H9 (cell line): ENCODE data around the gene LPP. TPM values are rescaled to one million over a fixed set of nuclear protein-coding genes. Genes with fewer than 3 reads are reported as not detected.

ENCODE experiments used
- DNase-seq: peaks from one replicate; pipeline ENCODE4 v3.0.0-alpha.2; 2017
- H2AFZ ChIP-seq: one replicate; pipeline ENCODE4 v1.6.1; 2013; ENCODE audit warnings: mild to moderate bottlenecking, low read length, control low read depth, moderate library complexity
- H2AK5ac ChIP-seq: 2 replicates; pipeline ENCODE4 v1.6.1; 2013; ENCODE audit warnings: low read length, control low read depth, mixed read lengths; ENCODE audit not compliant: insufficient read length
- H2BK120ac ChIP-seq: one replicate; pipeline ENCODE4 v1.6.1; 2013; ENCODE audit warnings: low read depth, mild to moderate bottlenecking, low read length, control low read depth, inconsistent platforms; ENCODE audit not compliant: poor library complexity, severe bottlenecking
- H2BK12ac ChIP-seq: 2 replicates; pipeline ENCODE4 v1.6.1; 2013; ENCODE audit warnings: low read length, control low read depth, mixed read lengths, low read depth; ENCODE audit not compliant: insufficient read length
- H2BK15ac ChIP-seq: 2 replicates; pipeline ENCODE4 v1.6.1; 2013; ENCODE audit warnings: low read depth, low read length, control low read depth
- H2BK20ac ChIP-seq: one replicate; pipeline ENCODE4 v1.6.1; 2013; ENCODE audit warnings: low read depth, mild to moderate bottlenecking, low read length, control low read depth, inconsistent platforms; ENCODE audit not compliant: poor library complexity, severe bottlenecking
- H2BK5ac ChIP-seq: 2 replicates; pipeline ENCODE4 v1.6.1; 2013; ENCODE audit warnings: low read length, control low read depth, mixed read lengths; ENCODE audit not compliant: insufficient read length
- H3K14ac ChIP-seq: 2 replicates; pipeline ENCODE4 v1.6.1; 2013; ENCODE audit warnings: low read length, control low read depth; ENCODE audit not compliant: insufficient read depth
- H3K18ac ChIP-seq: 2 replicates; pipeline ENCODE4 v1.6.1; 2013; ENCODE audit warnings: low read depth, mild to moderate bottlenecking, mixed read lengths, low read length, control low read depth; ENCODE audit not compliant: insufficient read length
- H3K23ac ChIP-seq: 2 replicates; pipeline ENCODE4 v1.6.1; 2013; ENCODE audit warnings: low read length, control low read depth, mixed read lengths, low read depth; ENCODE audit not compliant: insufficient read length
- H3K23me2 ChIP-seq: 2 replicates; pipeline ENCODE4 v1.6.1; 2013; ENCODE audit warnings: low read depth, mild to moderate bottlenecking, mixed read lengths, low read length, control low read depth; ENCODE audit not compliant: insufficient read length, poor library complexity, severe bottlenecking
- H3K27ac ChIP-seq: 2 replicates; pipeline ENCODE4 v1.5.1; 2013; ENCODE audit warnings: low read length, control low read depth, mixed read lengths, low read depth; ENCODE audit not compliant: insufficient read length
- H3K27me3 ChIP-seq: 2 replicates; pipeline ENCODE4 v1.6.1; 2013; ENCODE audit warnings: low read length, control low read depth, inconsistent platforms; ENCODE audit not compliant: insufficient read depth
- H3K4ac ChIP-seq: 2 replicates; pipeline ENCODE4 v1.6.1; 2013; ENCODE audit warnings: low read depth, mild to moderate bottlenecking, control low read depth, inconsistent platforms, low read length, moderate library complexity
- H3K4me1 ChIP-seq: 2 replicates; pipeline ENCODE4 v1.6.1; 2013; ENCODE audit warnings: low read length, control low read depth, inconsistent platforms; ENCODE audit not compliant: insufficient read depth
- H3K4me2 ChIP-seq: 2 replicates; pipeline ENCODE4 v1.6.1; 2013; ENCODE audit warnings: low read length, control low read depth, mixed read lengths; ENCODE audit not compliant: insufficient read length, insufficient read depth
- H3K56ac ChIP-seq: 2 replicates; pipeline ENCODE4 v1.6.1; 2013; ENCODE audit warnings: low read depth, mild to moderate bottlenecking, mixed read lengths, low read length, control low read depth; ENCODE audit not compliant: insufficient read length
- H3K79me1 ChIP-seq: 2 replicates; pipeline ENCODE4 v1.6.1; 2013; ENCODE audit warnings: low read depth, mild to moderate bottlenecking, moderate library complexity, low read length, control low read depth, inconsistent platforms; ENCODE audit not compliant: insufficient read depth, poor library complexity, severe bottlenecking
- H3K79me2 ChIP-seq: 2 replicates; pipeline ENCODE4 v1.6.1; 2013; ENCODE audit warnings: low read length, control low read depth, inconsistent platforms; ENCODE audit not compliant: insufficient read depth
- H3K9ac ChIP-seq: 2 replicates; pipeline ENCODE4 v1.6.1; 2013; ENCODE audit warnings: low read length, control low read depth, mixed read lengths; ENCODE audit not compliant: insufficient read length; ENCODE audit errors: extremely low read depth
- H3K9me3 ChIP-seq: one replicate; pipeline ENCODE4 v1.6.1; 2013; ENCODE audit warnings: low read depth, low read length, inconsistent platforms; ENCODE audit not compliant: control insufficient read depth
- H3T11ph ChIP-seq: one replicate; pipeline ENCODE4 v1.6.1; 2013; ENCODE audit warnings: mild to moderate bottlenecking, low read length, control low read depth, inconsistent platforms
- H4K20me1 ChIP-seq: one replicate; pipeline ENCODE4 v1.6.1; 2013; ENCODE audit not compliant: control insufficient read depth, insufficient read length, insufficient read depth
- H4K5ac ChIP-seq: 2 replicates; pipeline ENCODE4 v1.6.1; 2013; ENCODE audit warnings: low read depth, mild to moderate bottlenecking, mixed read lengths, low read length, control low read depth; ENCODE audit not compliant: insufficient read length
- H4K8ac ChIP-seq: replicated peaks from 2 replicates; pipeline ENCODE4 v1.6.1; 2013; ENCODE audit warnings: low read length, control low read depth, mixed read lengths, low read depth; ENCODE audit not compliant: insufficient read length
- H4K91ac ChIP-seq: 2 replicates; pipeline ENCODE4 v1.6.1; 2013; ENCODE audit warnings: low read depth, mild to moderate bottlenecking, moderate library complexity, mixed read lengths, low read length, control low read depth; ENCODE audit not compliant: insufficient read length
- H3K27ac Mint-ChIP-seq, 3 experiments: 2 replicates in 2 of 3; 3 replicates in 1 of 3; pipeline ENCODE4 v1.8.0; 2020 to 2021; ENCODE audit warnings: mixed read lengths in 3 of 3, mild to moderate bottlenecking in 1 of 3, moderate library complexity in 1 of 3
- H3K27me3 Mint-ChIP-seq: 2 replicates; pipeline ENCODE4 v1.8.0; 2021; ENCODE audit warnings: low read depth, mild to moderate bottlenecking, moderate library complexity, mixed read lengths
- H3K36me3 Mint-ChIP-seq, 3 experiments: 2 replicates in 2 of 3; 3 replicates in 1 of 3; pipeline ENCODE4 v1.8.0; 2020 to 2021; ENCODE audit warnings: low read depth in 3 of 3, mixed read lengths in 3 of 3; ENCODE audit not compliant: insufficient read depth in 1 of 3
- H3K4me1 Mint-ChIP-seq, 2 experiments: 2 replicates each; pipeline ENCODE4 v1.8.0; 2020; ENCODE audit warnings: mixed read lengths in 2 of 2
- H3K4me3 Mint-ChIP-seq, 2 experiments: 2 replicates in 1 of 2; 3 replicates in 1 of 2; pipeline ENCODE4 v1.8.0; 2020 to 2021; ENCODE audit warnings: mild to moderate bottlenecking in 2 of 2, mixed read lengths in 2 of 2, moderate library complexity in 1 of 2
- H3K9me3 Mint-ChIP-seq, 2 experiments: 2 replicates in 1 of 2; 3 replicates in 1 of 2; pipeline ENCODE4 v1.8.0; 2020; ENCODE audit warnings: mild to moderate bottlenecking in 2 of 2, mixed read lengths in 2 of 2, moderate library complexity in 1 of 2
- WGBS: extraction: QIAGEN DNeasy Blood & Tissue Kit; methylation state at CpG from one replicate; pipeline ENCODE4 v1.1.7; 2013; ENCODE audit warnings: missing lambda C conversion rate, low lambda C conversion rate, mixed read lengths; ENCODE audit not compliant: insufficient read length; ENCODE audit errors: extremely low coverage; 5-methylcytosine and 5-hydroxymethylcytosine counted together
- total RNA-seq: library from RNA; stranded (reverse); gene quantifications from 2 replicates; pipeline ENCODE4 v1.2.1, GENCODE V29; 2021
- TF ChIP-seq, protein P1 (sequence below): fragments of 200-600 bp; sonication (generic); conservative IDR thresholded peaks from 3 replicates; pipeline ENCODE4 v1.8.0; 2021; ENCODE audit warnings: antibody characterized with exemption, mild to moderate bottlenecking

LPP gene
- total RNA-seq, 1 experiment from 2014 or later: 64.6 TPM

DNA sequence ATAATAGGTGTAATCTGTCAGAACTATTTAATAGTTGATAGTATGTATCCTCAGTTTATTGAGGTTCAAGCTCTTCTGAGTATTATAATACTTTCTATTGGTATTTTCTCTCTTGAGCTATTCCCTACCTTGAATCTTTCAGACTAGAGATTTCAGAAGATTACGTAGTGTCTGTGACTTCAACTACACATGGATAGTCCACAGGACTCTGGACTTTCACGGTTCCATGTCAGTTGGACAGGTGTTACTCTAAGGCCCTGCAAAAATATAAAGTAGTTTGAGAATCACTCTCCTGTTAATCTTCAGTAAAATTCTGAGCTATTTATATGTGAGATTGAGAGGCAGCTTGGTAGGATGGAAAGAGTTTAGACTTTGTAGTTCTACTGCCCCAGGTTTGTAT is 664.3 kb downstream of the LPP start:
- Histone ChIP-seq H3K79me1 (no peaks in the 10 kb centered on the region), H3K56ac (no peak overlapping the region), H2AK5ac (no peak overlapping the region), H2BK15ac (no peak overlapping the region), H2BK5ac (no peak overlapping the region), H4K8ac (no peak overlapping the region), H2BK20ac (no peak overlapping the region), H3K27me3 (no peaks in the 10 kb centered on the region), H4K20me1 (no peaks in the 10 kb centered on the region), H3K27ac (no peak overlapping the region), H3K4ac (no peak overlapping the region), H2BK12ac (no peak overlapping the region), H3K18ac (no peak overlapping the region), H2BK120ac (no peak overlapping the region), H3K4me1 (no peaks in the 10 kb centered on the region), H3K23me2 (no peaks in the 10 kb centered on the region), H3K9me3 (no peaks in the 10 kb centered on the region), H3K14ac (no peak overlapping the region), H3T11ph (no peak overlapping the region), H3K79me2 (no peaks in the 10 kb centered on the region), H4K5ac (no peak overlapping the region), H4K91ac (no peak overlapping the region), H3K9ac (no peak overlapping the region), H3K23ac (no peak overlapping the region), H3K4me2 (no peak overlapping the region), H2AFZ (no peak overlapping the region)
- H3K4me3 Mint-ChIP-seq: no peak overlapping the region
- no peaks in the 10 kb centered on the region for H3K9me3 Mint-ChIP-seq
- DNase-seq: no peak
- no CpG with 5 or more reads among the region's 2 CpGs for WGBS
- no peaks in the 10 kb centered on the region for H3K27me3 Mint-ChIP-seq
- H3K4me1 Mint-ChIP-seq: peaks cover 0 to 8% of the 10 kb centered on the region in 2 experiments; a peak in 1 of 4 replicates
- H3K27ac Mint-ChIP-seq: no peak overlapping the region
- no peaks in the 10 kb centered on the region for H3K36me3 Mint-ChIP-seq
- TF ChIP-seq, protein P1, sequence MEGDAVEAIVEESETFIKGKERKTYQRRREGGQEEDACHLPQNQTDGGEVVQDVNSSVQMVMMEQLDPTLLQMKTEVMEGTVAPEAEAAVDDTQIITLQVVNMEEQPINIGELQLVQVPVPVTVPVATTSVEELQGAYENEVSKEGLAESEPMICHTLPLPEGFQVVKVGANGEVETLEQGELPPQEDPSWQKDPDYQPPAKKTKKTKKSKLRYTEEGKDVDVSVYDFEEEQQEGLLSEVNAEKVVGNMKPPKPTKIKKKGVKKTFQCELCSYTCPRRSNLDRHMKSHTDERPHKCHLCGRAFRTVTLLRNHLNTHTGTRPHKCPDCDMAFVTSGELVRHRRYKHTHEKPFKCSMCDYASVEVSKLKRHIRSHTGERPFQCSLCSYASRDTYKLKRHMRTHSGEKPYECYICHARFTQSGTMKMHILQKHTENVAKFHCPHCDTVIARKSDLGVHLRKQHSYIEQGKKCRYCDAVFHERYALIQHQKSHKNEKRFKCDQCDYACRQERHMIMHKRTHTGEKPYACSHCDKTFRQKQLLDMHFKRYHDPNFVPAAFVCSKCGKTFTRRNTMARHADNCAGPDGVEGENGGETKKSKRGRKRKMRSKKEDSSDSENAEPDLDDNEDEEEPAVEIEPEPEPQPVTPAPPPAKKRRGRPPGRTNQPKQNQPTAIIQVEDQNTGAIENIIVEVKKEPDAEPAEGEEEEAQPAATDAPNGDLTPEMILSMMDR: no peak
